DND-41 (cell line): ENCODE results near the gene FBXO3.

Experiments
- EZH2 ChIP-seq: IDR thresholded peaks from 3 replicates; pipeline ENCODE4 v1.6.1; 2012; ENCODE audit warnings: borderline replicate concordance, low read depth, mild to moderate bottlenecking, moderate library complexity, low read length, inconsistent platforms; ENCODE audit not compliant: severe bottlenecking
- TF ChIP-seq, protein P1 (sequence below): IDR thresholded peaks from 2 replicates; pipeline ENCODE4 v1.5.1; 2012; ENCODE audit warnings: borderline replicate concordance, low read length, moderate library complexity, mild to moderate bottlenecking; ENCODE audit not compliant: poor library complexity, severe bottlenecking; ENCODE audit errors: extremely low read depth

- TF ChIP-seq, protein P1, sequence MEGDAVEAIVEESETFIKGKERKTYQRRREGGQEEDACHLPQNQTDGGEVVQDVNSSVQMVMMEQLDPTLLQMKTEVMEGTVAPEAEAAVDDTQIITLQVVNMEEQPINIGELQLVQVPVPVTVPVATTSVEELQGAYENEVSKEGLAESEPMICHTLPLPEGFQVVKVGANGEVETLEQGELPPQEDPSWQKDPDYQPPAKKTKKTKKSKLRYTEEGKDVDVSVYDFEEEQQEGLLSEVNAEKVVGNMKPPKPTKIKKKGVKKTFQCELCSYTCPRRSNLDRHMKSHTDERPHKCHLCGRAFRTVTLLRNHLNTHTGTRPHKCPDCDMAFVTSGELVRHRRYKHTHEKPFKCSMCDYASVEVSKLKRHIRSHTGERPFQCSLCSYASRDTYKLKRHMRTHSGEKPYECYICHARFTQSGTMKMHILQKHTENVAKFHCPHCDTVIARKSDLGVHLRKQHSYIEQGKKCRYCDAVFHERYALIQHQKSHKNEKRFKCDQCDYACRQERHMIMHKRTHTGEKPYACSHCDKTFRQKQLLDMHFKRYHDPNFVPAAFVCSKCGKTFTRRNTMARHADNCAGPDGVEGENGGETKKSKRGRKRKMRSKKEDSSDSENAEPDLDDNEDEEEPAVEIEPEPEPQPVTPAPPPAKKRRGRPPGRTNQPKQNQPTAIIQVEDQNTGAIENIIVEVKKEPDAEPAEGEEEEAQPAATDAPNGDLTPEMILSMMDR: no peak
- no peak for TF ChIP-seq EZH2
Observed at GRCh38 chr11:33775832-33776470, 1.6 kb upstream of the FBXO3 start.
